AG04449 (cell line): ENCODE measurements around the gene PRPF39.
A peak's percentile ranks its signal among the peaks of the same experiment; 100 is the strongest.
"Not testable (repeated sequence)": the region's sequence is repeated elsewhere in the genome, so short reads cannot be mapped to it uniquely, and the experiment has no call there.

Experiments
- CTCF ChIA-PET: fragments of 350-600 bp; formaldehyde crosslinking; extraction: SDS; loops from one replicate; lab custom pipeline; 2021; ENCODE audit warnings: antibody characterized with exemption; lab: Yijun Ruan, JAX
- POLR2A ChIA-PET: fragments of 400-600, 350-600 bp; formaldehyde crosslinking; extraction: SDS; loops from one replicate; lab custom pipeline; 2020; ENCODE audit warnings: antibody characterized with exemption, inconsistent platforms; lab: Yijun Ruan, JAX
- DNase-seq: peaks from one replicate; pipeline ENCODE4 v3.0.0-alpha.2; 2010; ENCODE audit warnings: low read depth, low spot score
- H3K4me3 ChIP-seq: 2 replicates; pipeline ENCODE4 v1.5.1; 2011; ENCODE audit warnings: low read depth, mild to moderate bottlenecking, control low read depth, low read length
- TF ChIP-seq, protein P1 (sequence below): IDR thresholded peaks from one replicate; pipeline ENCODE4 v1.5.1; 2011; ENCODE audit warnings: mild to moderate bottlenecking, moderate library complexity, low read length, control low read depth, inconsistent platforms; ENCODE audit not compliant: insufficient read depth; ENCODE audit errors: missing control alignments

PRPF39 gene

DNA sequence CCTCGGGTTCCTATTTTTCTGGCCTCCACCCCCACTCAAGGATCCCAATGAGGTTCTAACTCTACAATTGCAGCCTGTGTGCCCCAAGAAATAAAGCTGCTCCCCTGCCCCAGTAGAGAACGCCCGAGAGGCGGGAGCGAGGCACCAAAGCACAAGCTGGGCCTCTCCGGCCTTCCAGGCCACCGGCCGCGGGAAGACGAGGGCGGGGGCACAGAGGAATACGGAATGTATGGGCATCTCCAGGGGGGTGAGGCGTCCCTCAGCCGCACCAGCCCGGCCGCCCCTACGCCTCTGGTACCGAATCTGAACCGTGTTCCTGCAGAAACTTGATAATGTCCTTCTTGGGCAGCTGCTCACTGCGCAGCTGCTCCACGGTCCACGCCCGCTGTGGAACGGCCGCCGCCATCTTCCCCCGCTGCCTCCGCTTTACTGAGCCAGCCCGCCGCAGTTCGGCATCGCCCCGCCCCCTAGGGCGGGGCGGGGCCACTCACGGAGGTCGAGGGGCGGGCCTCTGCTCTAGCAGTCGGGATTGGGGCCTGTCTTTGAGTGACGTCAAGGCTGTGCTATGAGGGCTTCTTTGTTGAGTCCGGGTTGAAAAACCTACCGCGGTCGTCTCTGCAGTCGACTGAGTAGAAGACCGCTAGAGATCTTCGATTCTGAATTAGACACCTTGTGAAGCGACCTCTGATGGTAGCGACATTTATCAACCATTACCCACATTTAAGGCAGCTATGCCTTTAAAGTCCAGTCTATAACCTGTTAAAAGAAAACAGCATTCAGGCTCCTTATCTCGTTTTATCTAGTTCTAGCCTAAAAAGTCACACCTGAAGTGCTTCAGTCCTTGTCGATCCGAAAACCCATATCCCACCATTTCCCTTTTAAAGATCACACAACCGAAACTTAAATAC is 50.4 kb downstream of the PRPF39 start, which contains the start of gene FKBP3:
FKBP3 (minus strand) TSS at position 431 of the 908 bp plus-strand sequence; CDS start at position 406, 25 bp downstream.
- H3K4me3 ChIP-seq = peak within 1 kb of the TSS; percentile 85
- DNase-seq = peak; percentile 90
- TF ChIP-seq, protein P1, sequence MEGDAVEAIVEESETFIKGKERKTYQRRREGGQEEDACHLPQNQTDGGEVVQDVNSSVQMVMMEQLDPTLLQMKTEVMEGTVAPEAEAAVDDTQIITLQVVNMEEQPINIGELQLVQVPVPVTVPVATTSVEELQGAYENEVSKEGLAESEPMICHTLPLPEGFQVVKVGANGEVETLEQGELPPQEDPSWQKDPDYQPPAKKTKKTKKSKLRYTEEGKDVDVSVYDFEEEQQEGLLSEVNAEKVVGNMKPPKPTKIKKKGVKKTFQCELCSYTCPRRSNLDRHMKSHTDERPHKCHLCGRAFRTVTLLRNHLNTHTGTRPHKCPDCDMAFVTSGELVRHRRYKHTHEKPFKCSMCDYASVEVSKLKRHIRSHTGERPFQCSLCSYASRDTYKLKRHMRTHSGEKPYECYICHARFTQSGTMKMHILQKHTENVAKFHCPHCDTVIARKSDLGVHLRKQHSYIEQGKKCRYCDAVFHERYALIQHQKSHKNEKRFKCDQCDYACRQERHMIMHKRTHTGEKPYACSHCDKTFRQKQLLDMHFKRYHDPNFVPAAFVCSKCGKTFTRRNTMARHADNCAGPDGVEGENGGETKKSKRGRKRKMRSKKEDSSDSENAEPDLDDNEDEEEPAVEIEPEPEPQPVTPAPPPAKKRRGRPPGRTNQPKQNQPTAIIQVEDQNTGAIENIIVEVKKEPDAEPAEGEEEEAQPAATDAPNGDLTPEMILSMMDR = no peak
- ChIA-PET POLR2A (interaction anchor here (0.6 to 0.8 kb wide), 3 partner anchors 18 to 169 kb away, joined by 3 to 4 read pairs (median 3); no protein-coding TSS in a partner anchor), CTCF (interaction anchor here (0.8 to 2.1 kb wide), 5 partner anchors 14 to 220 kb away, joined by 3 to 11 read pairs (median 3); no protein-coding TSS in a partner anchor)

GRCh38 chr14:45135156-45135555 is 51.2 kb downstream of the PRPF39 start:
- CTCF ChIA-PET = interaction anchor here (1.0 to 2.1 kb wide), 4 partner anchors 111 to 221 kb away, joined by 3 to 11 read pairs (median 4); no protein-coding TSS in a partner anchor

DNA sequence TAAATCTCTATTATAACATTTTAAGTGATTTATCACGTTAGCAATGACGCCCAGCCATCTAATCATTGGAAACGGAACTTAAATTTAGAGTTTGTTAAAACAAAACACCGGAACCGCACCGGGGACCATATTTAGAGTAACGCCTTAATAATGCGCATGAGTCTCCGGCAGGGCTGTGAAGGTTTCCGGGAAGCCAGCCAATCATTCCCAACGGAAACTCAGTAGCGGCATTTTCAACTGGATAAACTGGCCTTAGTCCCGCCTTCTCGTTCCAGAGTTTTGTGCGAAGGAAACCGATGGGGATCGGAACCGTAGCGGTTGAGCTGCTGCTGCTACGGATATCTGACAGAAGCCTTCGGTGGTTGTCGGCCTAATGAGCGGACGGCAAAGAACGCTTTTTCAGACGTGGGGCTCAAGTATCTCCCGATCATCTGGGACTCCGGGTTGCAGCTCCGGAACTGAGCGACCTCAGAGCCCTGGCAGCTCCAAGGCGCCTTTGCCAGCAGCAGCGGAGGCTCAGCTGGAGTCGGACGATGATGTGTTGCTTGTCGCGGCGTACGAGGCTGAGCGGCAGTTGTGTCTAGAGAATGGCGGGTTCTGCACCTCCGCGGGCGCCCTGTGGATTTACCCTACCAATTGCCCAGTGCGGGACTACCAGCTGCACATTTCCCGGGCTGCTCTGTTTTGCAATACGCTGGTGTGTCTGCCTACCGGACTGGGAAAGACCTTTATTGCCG is 51.9 kb downstream of the PRPF39 start, which contains the start of gene FANCM:
FANCM (plus strand) TSS at position 272 of the 737 bp plus-strand sequence; CDS start at position 374, 102 bp downstream.
- ChIA-PET POLR2A (no interaction called here), CTCF (interaction anchor here (1.0 to 1.4 kb wide), 4 partner anchors 14 to 222 kb away, joined by 3 to 6 read pairs (median 4); no protein-coding TSS in a partner anchor)
- H3K4me3 ChIP-seq = peak within 1 kb of the TSS; percentile 92
- TF ChIP-seq, protein P1 = no peak
- DNase-seq = peak; percentile 89

More at GRCh38 chr14:45135156-45135555, 51.2 kb downstream of the PRPF39 start:
- POLR2A ChIA-PET = interaction anchor here (0.7 kb wide), 1 partner anchor 97 kb away, joined by 3 read pairs; no protein-coding TSS in a partner anchor
- peak overlapping the region; percentile 62 for H3K4me3 ChIP-seq
- TF ChIP-seq, protein P1 = no peak
- no peak for DNase-seq

DNA sequence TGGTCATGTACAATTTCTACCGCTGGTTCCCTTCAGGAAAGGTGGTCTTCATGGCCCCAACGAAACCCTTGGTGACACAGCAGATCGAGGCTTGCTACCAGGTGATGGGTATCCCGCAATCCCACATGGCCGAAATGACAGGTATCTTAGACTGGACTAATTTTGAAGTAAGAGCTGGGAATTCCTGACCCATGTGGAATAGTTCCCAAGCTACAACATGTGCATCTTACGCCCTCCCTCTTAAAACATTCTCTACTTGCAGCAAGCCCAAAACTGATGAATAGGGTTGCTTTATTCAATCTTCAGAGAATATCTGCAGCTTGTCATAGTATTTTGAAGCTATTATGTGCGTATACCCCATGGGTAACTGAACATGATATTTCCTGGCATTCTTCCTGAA is 52.5 kb downstream of the PRPF39 start:
- ChIA-PET CTCF (interaction anchor here (0.6 to 1.4 kb wide), 7 partner anchors 13 to 223 kb away, joined by 3 to 6 read pairs (median 3); partner anchors contain the start of gene MIS18BP1), POLR2A (no interaction called here)
- H3K4me3 ChIP-seq = peak overlapping the region; percentile 92
- DNase-seq = no peak
- TF ChIP-seq, protein P1 = no peak

DNA sequence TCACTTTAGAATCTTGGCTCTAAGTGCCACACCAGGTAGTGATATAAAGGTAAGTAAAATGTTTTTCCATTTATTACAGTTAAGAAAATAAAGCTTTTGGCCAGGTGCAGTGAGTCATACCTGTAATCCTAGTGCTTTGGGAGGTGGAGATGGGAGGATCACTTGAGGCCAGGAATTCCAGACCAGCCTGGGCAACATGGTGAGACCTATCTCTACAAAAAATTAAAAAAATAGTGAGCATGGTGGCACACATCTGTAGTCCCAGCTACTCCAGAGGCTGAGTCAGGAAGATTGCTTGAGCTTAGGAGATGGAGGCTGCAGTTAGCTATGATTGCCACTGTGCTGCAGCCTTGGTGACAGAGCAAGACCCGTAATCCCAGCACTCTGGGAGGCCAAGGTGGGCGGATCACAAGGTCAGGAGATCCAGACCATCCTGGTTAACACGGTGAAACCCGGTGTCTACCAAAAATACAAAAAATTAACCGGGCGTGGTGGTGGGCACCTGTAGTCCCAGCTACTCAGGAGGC is 56.8 kb downstream of the PRPF39 start:
- TF ChIP-seq, protein P1 = no peak
- ChIA-PET POLR2A (no interaction called here), CTCF (interaction anchor here (2.4 kb wide), 1 partner anchor 128 kb away, joined by 9 read pairs; no protein-coding TSS in a partner anchor)
- no peak overlapping the region for H3K4me3 ChIP-seq
- DNase-seq = no peak

GRCh38 chr14:45142083-45142482 is 58.2 kb downstream of the PRPF39 start:
- DNase-seq, CTCF ChIA-PET, H3K4me3 ChIP-seq, POLR2A ChIA-PET: not testable (repeated sequence)
